Measurements from ENCODE around the gene DHRS13. TPM values are rescaled to one million over a fixed set of nuclear protein-coding genes. Genes with fewer than 3 reads are reported as not detected.
A peak's percentile ranks its signal among the peaks of the same experiment; 100 is the strongest.

The DHRS13 gene
- total RNA-seq, 1 experiment from 2014 or later = 28.5 TPM

DNA sequence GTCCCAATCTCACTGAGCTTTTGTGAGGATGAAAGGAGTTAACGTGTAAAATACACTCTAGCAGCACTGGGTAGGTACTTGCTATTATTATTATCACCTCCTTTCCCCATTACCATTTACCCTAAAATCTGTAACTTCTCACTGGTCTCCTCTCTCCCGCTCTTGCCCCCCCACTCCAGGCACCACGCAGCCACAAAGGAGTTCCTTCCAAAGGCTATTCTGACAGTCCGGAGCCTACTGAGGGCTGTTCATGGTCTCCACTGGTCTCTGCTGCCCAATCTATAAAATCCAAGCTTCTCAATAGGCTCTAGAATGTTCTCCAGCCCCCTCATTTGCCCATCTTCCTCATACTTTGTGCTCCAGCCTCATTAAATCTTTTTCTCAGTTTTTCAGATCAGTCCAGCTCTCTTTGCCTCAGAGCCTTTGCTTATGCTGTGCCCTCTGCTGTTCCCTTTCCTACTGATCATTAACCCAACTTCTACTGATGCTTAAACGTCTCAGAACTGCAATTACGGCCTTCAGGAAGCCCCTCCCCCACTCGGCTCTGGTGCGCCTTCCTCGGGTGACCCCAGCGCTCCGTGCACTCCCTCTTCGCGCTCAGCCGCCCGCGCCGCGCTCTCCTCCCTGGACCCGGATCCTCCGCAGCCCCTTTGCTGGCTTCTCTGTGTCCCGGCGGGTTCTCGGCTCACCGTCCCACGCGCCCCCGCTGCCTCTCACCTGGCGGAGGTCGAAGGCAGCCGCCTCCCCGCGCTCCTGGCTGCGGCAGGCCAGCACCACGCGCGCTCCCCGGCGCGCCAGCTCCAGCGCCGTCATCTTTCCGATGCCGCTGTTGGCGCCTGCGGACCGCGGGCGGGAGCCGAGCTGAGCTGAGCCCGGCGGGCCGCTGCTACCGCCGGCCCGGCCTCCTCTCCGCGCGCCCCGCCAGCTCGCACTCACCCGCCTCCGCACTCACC is 737 bp downstream of the DHRS13 start (continued):
- TF ChIP-seq, protein P1, sequence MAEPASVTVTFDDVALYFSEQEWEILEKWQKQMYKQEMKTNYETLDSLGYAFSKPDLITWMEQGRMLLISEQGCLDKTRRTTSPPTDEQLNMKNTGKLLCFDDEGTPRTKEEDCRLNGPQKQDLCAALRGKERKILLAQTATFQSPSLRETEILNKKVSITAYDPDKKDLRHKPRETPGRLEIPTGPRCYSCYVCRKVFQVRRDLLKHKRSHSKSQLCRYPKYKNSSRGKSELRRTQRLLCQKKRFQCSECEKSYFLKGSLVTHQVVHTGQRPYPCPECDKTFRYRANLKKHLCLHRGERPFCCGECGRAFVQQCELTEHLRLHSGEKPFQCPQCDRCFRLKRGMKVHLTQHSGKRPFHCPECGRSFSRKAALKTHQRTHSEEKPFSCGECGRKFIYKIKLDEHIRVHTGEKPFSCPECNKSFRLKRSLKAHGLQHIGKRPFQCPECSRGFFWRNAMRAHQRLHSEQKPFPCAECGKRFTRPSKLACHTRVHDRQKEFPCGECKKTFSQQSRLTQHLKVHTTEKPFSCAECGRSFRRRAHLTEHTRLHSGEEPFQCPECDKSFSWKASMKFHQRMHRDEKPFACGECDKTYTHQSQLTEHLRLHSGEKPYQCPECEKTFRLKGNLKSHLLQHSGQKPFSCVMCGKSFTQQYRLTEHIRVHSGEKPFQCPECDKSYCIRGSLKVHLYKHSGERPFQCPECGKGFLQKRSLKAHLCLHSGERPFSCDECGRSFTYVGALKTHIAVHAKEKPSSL (CRISPR knock-in tag; conservative IDR thresholded peaks at IDR 0.05) = no peak
- 0 out of 2 replicates have a peak, but pooled peaks have one; percentile 21 for TF ChIP-seq GTF2I (CRISPR knock-in tag; conservative IDR thresholded peaks at IDR 0.05)

DNA sequence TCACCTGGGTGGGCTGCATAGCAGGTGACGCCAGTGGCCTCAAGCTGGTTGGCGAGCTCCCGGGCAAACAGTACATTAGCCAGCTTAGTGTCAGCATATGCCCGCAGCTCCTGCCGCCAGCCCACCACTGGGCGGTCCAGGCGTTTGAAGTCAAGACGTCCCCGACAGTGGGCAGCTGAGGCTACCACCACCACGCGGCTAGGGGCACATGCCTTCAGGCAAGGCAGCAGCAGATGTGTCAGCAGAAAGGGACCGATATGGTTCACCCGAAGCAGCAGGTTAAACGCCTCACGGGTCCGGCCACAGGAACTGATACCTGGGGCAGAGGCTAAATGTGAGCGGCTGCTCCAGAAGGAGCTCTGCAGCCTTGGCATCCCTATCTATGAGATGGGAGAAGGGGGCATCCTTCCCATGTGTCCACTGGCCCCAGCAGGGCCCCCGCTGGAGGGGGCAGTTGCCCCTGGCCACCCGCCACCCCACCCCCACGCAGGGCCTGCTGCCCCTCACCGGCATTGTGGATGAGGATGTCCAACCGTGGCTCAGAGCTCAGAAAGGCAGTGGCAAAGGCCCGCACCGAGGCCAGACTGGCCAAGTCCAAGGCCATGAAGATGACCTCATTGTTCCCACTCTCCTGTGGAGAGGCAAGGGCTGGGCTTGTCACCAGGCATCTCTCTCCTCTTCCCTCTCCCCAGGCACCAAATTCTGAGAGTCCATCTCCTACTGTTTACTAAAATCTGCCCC is 1.7 kb downstream of the DHRS13 start:
- no peaks in the 10 kb centered on the region for H3K27me3 Mint-ChIP-seq (ENCODE audit: low read depth)
- H3K4me1 Mint-ChIP-seq = peaks cover 42% of the 10 kb centered on the region
- DNase-seq (ENCODE audit: low spot score) (no peak), ATAC-seq (no peak)
- peak overlapping the region; percentile 85 for H3K4me3 Mint-ChIP-seq
- H3K36me3 Mint-ChIP-seq = peaks cover 13% of the 10 kb centered on the region
- no peak for TF ChIP-seq GRHL2 (CRISPR knock-in tag; IDR thresholded peaks at IDR 0.05; ENCODE audit: insufficient replicate concordance, severe bottlenecking)
- TF ChIP-seq, protein P2, sequence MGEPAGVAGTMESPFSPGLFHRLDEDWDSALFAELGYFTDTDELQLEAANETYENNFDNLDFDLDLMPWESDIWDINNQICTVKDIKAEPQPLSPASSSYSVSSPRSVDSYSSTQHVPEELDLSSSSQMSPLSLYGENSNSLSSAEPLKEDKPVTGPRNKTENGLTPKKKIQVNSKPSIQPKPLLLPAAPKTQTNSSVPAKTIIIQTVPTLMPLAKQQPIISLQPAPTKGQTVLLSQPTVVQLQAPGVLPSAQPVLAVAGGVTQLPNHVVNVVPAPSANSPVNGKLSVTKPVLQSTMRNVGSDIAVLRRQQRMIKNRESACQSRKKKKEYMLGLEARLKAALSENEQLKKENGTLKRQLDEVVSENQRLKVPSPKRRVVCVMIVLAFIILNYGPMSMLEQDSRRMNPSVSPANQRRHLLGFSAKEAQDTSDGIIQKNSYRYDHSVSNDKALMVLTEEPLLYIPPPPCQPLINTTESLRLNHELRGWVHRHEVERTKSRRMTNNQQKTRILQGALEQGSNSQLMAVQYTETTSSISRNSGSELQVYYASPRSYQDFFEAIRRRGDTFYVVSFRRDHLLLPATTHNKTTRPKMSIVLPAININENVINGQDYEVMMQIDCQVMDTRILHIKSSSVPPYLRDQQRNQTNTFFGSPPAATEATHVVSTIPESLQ (CRISPR knock-in tag; IDR thresholded peaks at IDR 0.05) = no peak
- TF ChIP-seq HMGA2 (CRISPR knock-in tag; IDR thresholded peaks at IDR 0.05) = no peak
- no peak for TF ChIP-seq ZNF416 (CRISPR knock-in tag; IDR thresholded peaks at IDR 0.05)
- no peak for TF ChIP-seq FOXP1 (CRISPR knock-in tag; IDR thresholded peaks at IDR 0.05; ENCODE audit: borderline replicate concordance)
- no peaks in the 10 kb centered on the region for H3K9me3 Mint-ChIP-seq
- ChIA-PET CTCF (interaction anchor here (0.6 to 9.0 kb wide), 11 partner anchors 9 to 223 kb away, joined by 3 to 103 read pairs (median 4); partner anchors contain the start of genes NEK8 and TLCD1), POLR2A (interaction anchor here (2.2 kb wide), 1 partner anchor 174 kb away, joined by 8 read pairs; the partner anchor contains the start of gene TLCD1)
- no peak overlapping the region; the same call in 1 of the 2 replicates for H3K27ac Mint-ChIP-seq

DNA sequence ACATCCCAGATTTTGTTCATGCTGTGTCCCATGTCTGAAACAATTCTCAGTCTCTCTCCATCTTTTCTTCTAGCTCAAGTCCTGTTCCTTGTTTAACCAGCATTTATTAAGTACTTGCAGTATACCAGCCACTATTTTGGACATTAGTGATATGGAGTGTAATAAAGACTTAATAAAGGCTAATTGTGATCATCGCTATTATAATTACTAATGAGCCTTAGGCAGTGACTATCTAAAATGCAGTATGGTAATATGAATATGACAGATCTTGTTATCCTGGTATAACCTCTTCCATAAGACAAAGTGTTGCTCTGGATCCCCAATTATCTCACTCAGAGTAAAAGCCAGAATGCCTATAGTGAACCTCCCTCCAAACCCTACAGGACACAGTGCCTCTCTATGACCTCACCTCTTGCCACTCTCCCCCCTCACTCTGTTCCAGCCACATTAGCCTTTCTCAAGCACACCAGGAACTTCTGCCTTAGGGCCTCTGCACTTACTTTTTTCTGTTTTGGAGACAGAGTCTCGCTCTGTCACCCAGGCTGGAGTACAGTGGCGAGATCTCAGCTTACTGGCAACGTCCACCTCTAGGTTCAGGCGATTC is 3.6 kb downstream of the DHRS13 start:
- ChIA-PET POLR2A (interaction anchor here (4.0 kb wide), 1 partner anchor 172 kb away, joined by 21 read pairs; no protein-coding TSS in a partner anchor), CTCF (interaction anchor here (1.2 to 5.0 kb wide), 6 partner anchors 13 to 217 kb away, joined by 5 to 55 read pairs (median 12); partner anchors contain the start of genes NEK8 and TLCD1)
- no peak for DNase-seq (ENCODE audit: low spot score)
- Mint-ChIP-seq H3K36me3 (peaks cover 13% of the 10 kb centered on the region), H3K27me3 (ENCODE audit: low read depth) (no peaks in the 10 kb centered on the region), H3K4me1 (peaks cover 35% of the 10 kb centered on the region), H3K4me3 (no peak overlapping the region), H3K27ac (no peak overlapping the region), H3K9me3 (no peaks in the 10 kb centered on the region)
- ATAC-seq = no peak
- TF ChIP-seq NFYB (CRISPR knock-in tag; conservative IDR thresholded peaks at IDR 0.05; ENCODE audit: low read depth) = no peak
- TF ChIP-seq RELA (CRISPR knock-in tag; IDR thresholded peaks at IDR 0.05; ENCODE audit: borderline replicate concordance) = no peak
- TF ChIP-seq HMGA2 (CRISPR knock-in tag; IDR thresholded peaks at IDR 0.05) = no peak
- TF ChIP-seq, protein P3, sequence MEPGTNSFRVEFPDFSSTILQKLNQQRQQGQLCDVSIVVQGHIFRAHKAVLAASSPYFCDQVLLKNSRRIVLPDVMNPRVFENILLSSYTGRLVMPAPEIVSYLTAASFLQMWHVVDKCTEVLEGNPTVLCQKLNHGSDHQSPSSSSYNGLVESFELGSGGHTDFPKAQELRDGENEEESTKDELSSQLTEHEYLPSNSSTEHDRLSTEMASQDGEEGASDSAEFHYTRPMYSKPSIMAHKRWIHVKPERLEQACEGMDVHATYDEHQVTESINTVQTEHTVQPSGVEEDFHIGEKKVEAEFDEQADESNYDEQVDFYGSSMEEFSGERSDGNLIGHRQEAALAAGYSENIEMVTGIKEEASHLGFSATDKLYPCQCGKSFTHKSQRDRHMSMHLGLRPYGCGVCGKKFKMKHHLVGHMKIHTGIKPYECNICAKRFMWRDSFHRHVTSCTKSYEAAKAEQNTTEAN (CRISPR knock-in tag; IDR thresholded peaks at IDR 0.05) = no peak
- no peak for TF ChIP-seq CBFB (CRISPR knock-in tag; IDR thresholded peaks at IDR 0.05; ENCODE audit: low read depth)
- no peak for TF ChIP-seq ZNF416 (CRISPR knock-in tag; IDR thresholded peaks at IDR 0.05)
- no peak for TF ChIP-seq SP1 (CRISPR knock-in tag; conservative IDR thresholded peaks at IDR 0.05)
- TF ChIP-seq, protein P4, sequence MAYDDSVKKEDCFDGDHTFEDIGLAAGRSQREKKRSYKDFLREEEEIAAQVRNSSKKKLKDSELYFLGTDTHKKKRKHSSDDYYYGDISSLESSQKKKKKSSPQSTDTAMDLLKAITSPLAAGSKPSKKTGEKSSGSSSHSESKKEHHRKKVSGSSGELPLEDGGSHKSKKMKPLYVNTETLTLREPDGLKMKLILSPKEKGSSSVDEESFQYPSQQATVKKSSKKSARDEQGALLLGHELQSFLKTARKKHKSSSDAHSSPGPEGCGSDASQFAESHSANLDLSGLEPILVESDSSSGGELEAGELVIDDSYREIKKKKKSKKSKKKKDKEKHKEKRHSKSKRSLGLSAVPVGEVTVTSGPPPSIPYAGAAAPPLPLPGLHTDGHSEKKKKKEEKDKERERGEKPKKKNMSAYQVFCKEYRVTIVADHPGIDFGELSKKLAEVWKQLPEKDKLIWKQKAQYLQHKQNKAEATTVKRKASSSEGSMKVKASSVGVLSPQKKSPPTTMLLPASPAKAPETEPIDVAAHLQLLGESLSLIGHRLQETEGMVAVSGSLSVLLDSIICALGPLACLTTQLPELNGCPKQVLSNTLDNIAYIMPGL (CRISPR knock-in tag; IDR thresholded peaks at IDR 0.05) = no peak
- no peak for TF ChIP-seq JUN (CRISPR knock-in tag; IDR thresholded peaks at IDR 0.05)
- TF ChIP-seq KAT7 (CRISPR knock-in tag; IDR thresholded peaks at IDR 0.05; ENCODE audit: borderline replicate concordance) = no peak
- TF ChIP-seq, protein P5, sequence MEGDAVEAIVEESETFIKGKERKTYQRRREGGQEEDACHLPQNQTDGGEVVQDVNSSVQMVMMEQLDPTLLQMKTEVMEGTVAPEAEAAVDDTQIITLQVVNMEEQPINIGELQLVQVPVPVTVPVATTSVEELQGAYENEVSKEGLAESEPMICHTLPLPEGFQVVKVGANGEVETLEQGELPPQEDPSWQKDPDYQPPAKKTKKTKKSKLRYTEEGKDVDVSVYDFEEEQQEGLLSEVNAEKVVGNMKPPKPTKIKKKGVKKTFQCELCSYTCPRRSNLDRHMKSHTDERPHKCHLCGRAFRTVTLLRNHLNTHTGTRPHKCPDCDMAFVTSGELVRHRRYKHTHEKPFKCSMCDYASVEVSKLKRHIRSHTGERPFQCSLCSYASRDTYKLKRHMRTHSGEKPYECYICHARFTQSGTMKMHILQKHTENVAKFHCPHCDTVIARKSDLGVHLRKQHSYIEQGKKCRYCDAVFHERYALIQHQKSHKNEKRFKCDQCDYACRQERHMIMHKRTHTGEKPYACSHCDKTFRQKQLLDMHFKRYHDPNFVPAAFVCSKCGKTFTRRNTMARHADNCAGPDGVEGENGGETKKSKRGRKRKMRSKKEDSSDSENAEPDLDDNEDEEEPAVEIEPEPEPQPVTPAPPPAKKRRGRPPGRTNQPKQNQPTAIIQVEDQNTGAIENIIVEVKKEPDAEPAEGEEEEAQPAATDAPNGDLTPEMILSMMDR (IDR thresholded peaks at IDR 0.05) = no peak
- no peak for TF ChIP-seq SMAD3 (CRISPR knock-in tag; IDR thresholded peaks at IDR 0.05; ENCODE audit: borderline replicate concordance)
- TF ChIP-seq, protein P6, sequence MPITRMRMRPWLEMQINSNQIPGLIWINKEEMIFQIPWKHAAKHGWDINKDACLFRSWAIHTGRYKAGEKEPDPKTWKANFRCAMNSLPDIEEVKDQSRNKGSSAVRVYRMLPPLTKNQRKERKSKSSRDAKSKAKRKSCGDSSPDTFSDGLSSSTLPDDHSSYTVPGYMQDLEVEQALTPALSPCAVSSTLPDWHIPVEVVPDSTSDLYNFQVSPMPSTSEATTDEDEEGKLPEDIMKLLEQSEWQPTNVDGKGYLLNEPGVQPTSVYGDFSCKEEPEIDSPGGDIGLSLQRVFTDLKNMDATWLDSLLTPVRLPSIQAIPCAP (CRISPR knock-in tag; IDR thresholded peaks at IDR 0.05) = no peak
- TF ChIP-seq ZNF138 (CRISPR knock-in tag; conservative IDR thresholded peaks at IDR 0.05) = no peak
